IPS-20b (cell line): Measurements from ENCODE around the gene SEPTIN2.
"Not testable (repeated sequence)": the region's sequence is repeated elsewhere in the genome, so short reads cannot be mapped to it uniquely, and the experiment has no call there.

Experiments
- H3K27ac ChIP-seq: one replicate; pipeline ENCODE4 v1.5.1; 2013; ENCODE audit warnings: low read length
- H3K27me3 ChIP-seq: 2 replicates; pipeline ENCODE4 v1.6.1; 2013; ENCODE audit warnings: mild to moderate bottlenecking, low read length, inconsistent platforms; ENCODE audit not compliant: insufficient read depth
- H3K36me3 ChIP-seq: 2 replicates; pipeline ENCODE4 v1.6.1; 2013; ENCODE audit warnings: low read depth, mild to moderate bottlenecking, inconsistent platforms, low read length, moderate library complexity; ENCODE audit not compliant: insufficient read depth
- H3K4me1 ChIP-seq: 2 replicates; pipeline ENCODE4 v1.6.1; 2013; ENCODE audit warnings: mild to moderate bottlenecking, control low read depth, inconsistent platforms, low read length, moderate library complexity; ENCODE audit not compliant: insufficient read depth
- H3K4me3 ChIP-seq: 2 replicates; pipeline ENCODE4 v1.5.1; 2013; ENCODE audit warnings: mild to moderate bottlenecking, low read length, inconsistent platforms
- H3K9ac ChIP-seq: 2 replicates; pipeline ENCODE4 v1.6.1; 2013; ENCODE audit warnings: low read depth, mild to moderate bottlenecking, inconsistent platforms, low read length, moderate library complexity
- H3K9me3 ChIP-seq: 2 replicates; pipeline ENCODE4 v1.6.1; 2013; ENCODE audit warnings: mild to moderate bottlenecking, low read depth, low read length, inconsistent platforms; ENCODE audit not compliant: insufficient read depth

Gene SEPTIN2

DNA sequence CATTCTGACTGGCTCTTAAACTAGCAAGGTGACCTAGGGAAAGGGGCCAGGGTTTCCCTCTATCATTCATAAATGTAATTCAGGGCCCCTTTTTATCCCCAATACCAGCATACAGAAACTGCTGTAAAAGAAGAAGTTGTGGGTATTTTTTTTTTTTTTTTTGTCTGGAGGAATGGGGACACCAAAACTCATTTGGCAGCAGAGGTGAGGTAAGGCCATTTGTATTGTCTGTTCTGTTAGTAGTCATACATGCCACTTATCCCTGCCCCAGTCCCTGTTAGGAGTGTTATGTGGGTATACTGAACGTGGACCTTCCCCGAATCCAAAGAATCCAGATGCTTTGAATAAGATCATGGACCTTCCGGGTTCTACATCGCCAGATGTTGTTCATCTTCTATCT is 1.7 kb downstream of the SEPTIN2 start:
- Histone ChIP-seq H3K36me3 (peaks cover 14% of the 10 kb centered on the region), H3K27ac (no peak overlapping the region), H3K27me3 (no peaks in the 10 kb centered on the region), H3K4me3 (peak overlapping the region; percentile 94), H3K4me1 (peaks cover 32% of the 10 kb centered on the region), H3K9ac (peak overlapping the region; percentile 97), H3K9me3 (no peaks in the 10 kb centered on the region)

DNA sequence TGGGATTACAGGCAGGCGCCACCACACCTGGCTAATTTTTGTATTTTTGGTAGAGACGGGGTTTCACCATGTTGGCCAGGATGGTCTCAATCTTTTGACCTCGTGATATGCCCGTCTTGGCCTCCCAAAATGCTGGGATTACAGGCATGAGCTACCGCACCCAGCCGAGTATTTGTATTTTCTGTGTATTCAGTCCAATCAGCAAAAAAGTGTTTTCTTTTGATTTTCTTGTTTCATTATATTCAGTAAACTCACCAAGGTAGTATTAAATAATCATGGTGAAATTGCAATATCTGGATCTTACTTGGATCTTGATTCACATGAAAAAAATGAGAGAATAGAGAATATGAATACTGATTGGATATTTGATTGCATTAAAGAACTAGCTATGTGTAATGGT is 3.1 kb downstream of the SEPTIN2 start:
- H3K9me3 ChIP-seq, H3K27ac ChIP-seq, H3K9ac ChIP-seq, H3K27me3 ChIP-seq: not testable (repeated sequence)
- peaks cover 30% of the 10 kb centered on the region for H3K4me1 ChIP-seq
- peak overlapping the region; percentile 12; the same call in 1 of the 2 replicates for H3K4me3 ChIP-seq
- H3K36me3 ChIP-seq: peaks cover 17% of the 10 kb centered on the region

DNA sequence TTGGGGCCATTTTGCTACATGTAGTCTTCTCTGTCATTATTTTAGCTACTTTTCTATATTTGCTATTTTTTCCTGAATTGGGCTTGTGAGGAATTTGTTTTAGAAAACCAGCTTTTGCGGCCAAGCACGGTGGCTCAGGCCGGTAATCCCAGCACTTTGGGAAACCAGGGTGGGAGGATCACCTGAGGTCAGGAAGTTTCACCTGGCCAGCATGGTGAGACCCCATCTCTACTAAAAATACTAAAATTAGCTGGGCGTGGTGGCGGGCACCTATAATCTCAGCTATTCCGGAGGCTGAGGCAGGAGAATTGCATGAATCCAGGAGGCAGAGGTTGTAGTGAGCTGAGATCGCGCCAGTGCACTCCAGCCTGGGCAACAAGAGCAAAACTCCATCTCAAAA is 4.7 kb downstream of the SEPTIN2 start:
- Histone ChIP-seq H3K4me3 (no peak overlapping the region; the same call in 1 of the 2 replicates), H3K27ac (no peak overlapping the region), H3K27me3 (no peaks in the 10 kb centered on the region), H3K9ac (no peak overlapping the region; the same call in 1 of the 2 replicates), H3K36me3 (peaks cover 33% of the 10 kb centered on the region), H3K9me3 (no peaks in the 10 kb centered on the region), H3K4me1 (peaks cover 30% of the 10 kb centered on the region)

DNA sequence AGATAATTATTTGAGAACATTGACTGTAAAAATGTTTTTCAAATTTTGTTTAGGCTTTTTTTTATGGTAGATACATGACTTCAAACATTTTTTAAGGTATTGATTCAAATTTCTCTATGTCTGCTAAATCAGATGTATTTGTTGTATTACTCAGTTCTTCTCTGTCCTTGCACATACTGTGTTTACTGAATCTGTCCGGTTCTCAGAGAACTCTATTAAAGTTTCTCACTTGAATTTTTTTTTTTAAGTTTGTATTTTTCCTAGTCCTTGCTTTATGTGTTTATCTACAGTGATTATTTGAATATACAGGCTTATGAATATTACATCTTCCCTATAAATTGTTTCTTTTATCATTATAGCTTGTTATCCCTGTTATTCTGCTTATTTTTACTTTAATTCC is 5.3 kb downstream of the SEPTIN2 start:
- H3K4me3 ChIP-seq: no peak overlapping the region; the same call in 1 of the 2 replicates
- H3K27ac ChIP-seq: no peak overlapping the region
- H3K4me1 ChIP-seq: peaks cover 31% of the 10 kb centered on the region
- H3K36me3 ChIP-seq: peaks cover 39% of the 10 kb centered on the region
- H3K9me3 ChIP-seq: no peaks in the 10 kb centered on the region
- H3K9ac ChIP-seq: peak overlapping the region; percentile 19; the same call in 1 of the 2 replicates
- no peaks in the 10 kb centered on the region for H3K27me3 ChIP-seq

DNA sequence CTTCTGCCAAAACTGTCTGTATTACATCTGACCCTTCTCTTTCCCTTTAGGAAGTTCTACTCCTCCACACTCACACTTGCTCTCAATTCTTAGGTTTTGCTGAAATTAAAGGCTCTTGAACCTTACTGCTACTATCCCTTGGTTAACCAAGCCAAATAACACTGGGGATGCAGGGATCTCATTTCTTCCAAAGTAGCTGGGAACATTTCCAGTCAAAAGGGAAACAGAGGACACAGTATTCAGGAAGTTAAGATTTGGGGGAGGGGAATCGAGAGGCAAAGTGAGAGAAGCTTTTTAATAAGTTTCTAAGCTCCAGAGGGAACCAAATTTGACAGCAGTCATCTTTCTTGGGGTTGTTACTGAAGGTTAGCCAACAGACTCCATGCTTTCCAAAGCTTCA is 6.2 kb downstream of the SEPTIN2 start:
- peaks cover 31% of the 10 kb centered on the region for H3K4me1 ChIP-seq
- no peak overlapping the region for H3K4me3 ChIP-seq
- H3K27ac ChIP-seq: no peak overlapping the region
- no peaks in the 10 kb centered on the region for H3K9me3 ChIP-seq
- H3K27me3 ChIP-seq: no peaks in the 10 kb centered on the region
- peak overlapping the region; percentile 19; the same call in 1 of the 2 replicates for H3K9ac ChIP-seq
- H3K36me3 ChIP-seq: peaks cover 48% of the 10 kb centered on the region

DNA sequence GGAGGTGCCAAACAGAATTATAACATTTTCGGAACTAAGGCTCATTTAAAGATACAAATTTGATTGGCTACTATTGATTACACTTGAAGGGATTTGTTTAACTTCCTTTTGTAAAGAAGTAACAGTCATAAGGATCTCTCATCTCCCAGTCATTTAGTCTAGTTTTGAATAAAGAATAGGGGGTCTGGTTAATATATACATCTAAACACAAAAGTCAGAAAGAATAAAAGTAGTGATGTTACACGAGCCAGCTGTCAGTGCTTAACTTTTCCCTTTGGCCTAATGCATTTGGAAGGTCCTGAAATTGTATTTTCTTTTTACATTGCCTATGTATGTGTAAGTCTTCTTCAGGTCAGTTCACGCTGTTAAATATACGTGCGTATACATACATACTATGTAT is 8.1 kb downstream of the SEPTIN2 start:
- Histone ChIP-seq H3K4me3 (no peak overlapping the region), H3K9me3 (no peaks in the 10 kb centered on the region), H3K27me3 (no peaks in the 10 kb centered on the region), H3K27ac (no peak overlapping the region), H3K9ac (no peak overlapping the region), H3K36me3 (peaks cover 50% of the 10 kb centered on the region), H3K4me1 (peaks cover 17% of the 10 kb centered on the region)

DNA sequence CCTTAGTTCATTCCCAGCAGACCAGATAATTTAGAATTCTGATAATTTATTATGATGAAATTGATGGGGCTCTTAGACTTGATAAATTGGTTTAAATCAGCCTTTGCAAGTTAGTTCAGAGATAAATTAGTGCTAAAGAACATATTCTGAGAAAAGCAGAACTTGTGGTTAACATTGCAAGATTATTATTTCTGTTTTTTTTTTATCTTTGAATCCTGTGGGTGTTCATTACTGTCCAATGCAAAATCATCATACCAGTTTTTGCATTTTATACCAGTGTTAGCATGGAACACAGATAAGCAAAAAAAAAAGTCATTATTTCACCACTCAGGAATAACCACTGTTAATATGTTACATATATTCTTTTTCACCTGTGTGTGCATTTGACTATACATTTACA is 9.1 kb downstream of the SEPTIN2 start:
- H3K9me3 ChIP-seq: no peaks in the 10 kb centered on the region
- peaks cover 17% of the 10 kb centered on the region for H3K4me1 ChIP-seq
- H3K27me3 ChIP-seq: no peaks in the 10 kb centered on the region
- H3K4me3 ChIP-seq: no peak overlapping the region
- no peak overlapping the region for H3K9ac ChIP-seq
- no peak overlapping the region for H3K27ac ChIP-seq
- peaks cover 54% of the 10 kb centered on the region for H3K36me3 ChIP-seq

DNA sequence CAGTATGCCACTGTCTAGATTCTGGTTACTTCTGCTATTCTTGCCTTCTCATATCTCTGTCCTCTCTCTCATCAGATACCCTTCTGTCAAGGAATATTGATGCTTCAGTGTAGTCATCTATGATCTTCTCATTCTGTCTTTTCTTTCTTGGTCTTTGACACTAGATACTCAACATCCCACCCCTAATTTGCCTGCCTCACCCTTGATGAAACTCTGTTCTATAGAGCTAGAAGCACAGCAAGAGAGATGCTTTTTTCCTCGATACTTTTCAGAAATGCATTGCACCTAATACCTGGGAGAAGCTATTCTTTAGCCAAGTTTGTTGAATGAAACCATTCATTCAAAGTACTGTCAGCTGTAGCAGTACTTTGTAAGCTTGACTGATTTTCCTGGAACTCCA is 9.5 kb downstream of the SEPTIN2 start:
- Histone ChIP-seq H3K27me3 (no peaks in the 10 kb centered on the region), H3K9me3 (no peaks in the 10 kb centered on the region), H3K4me1 (peaks cover 17% of the 10 kb centered on the region), H3K27ac (no peak overlapping the region), H3K9ac (no peak overlapping the region), H3K4me3 (no peak overlapping the region), H3K36me3 (peaks cover 57% of the 10 kb centered on the region)

DNA sequence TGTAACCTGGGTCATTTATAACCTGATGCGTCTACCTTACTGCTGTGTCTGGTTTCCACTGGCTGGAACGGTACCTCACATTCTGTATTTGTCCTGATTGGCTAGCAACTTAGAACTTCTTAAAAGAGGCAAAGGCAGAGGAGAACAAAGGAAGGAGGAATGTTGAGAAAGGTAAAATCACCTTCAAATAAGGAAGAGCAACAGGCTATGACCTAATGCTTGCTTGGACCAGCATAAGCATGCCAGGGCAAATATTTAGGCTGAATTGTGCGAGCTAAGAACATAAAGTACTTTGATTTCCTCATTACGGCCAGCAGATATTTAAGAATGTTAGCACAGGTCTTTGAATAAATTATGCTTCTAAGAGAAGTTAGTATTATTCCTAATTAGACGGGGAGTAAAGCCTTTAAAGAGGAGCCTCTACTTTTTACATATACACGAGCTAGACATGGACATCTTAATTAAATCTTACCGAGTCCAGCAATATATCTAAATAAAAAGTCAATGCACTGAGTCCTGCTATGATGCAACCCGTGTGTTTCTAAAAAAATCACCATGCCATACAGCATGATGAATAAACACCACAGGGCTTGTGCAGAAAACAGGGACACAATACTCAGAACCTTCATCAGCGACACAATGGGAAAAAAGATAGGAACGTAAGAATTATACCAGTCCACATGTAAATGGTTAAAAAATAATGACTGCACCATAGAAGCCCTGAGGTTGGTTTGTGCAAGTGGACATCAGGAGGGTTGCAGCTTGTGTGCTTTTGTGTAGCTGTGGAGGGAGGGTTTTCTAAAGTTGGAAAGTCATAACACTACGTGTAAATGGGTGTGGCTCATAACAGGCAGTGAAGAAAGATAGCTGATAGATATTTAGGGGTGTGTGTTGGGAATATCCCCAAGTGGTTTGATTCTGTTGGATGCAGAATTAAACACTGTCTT is 14.2 kb downstream of the SEPTIN2 start:
- no peak overlapping the region for H3K4me3 ChIP-seq
- H3K9ac ChIP-seq: no peak overlapping the region
- peaks cover 4% of the 10 kb centered on the region; the same call in 1 of the 2 replicates for H3K4me1 ChIP-seq
- no peak overlapping the region for H3K27ac ChIP-seq
- H3K36me3 ChIP-seq: peaks cover 83% of the 10 kb centered on the region
- no peaks in the 10 kb centered on the region for H3K9me3 ChIP-seq
- no peaks in the 10 kb centered on the region for H3K27me3 ChIP-seq

DNA sequence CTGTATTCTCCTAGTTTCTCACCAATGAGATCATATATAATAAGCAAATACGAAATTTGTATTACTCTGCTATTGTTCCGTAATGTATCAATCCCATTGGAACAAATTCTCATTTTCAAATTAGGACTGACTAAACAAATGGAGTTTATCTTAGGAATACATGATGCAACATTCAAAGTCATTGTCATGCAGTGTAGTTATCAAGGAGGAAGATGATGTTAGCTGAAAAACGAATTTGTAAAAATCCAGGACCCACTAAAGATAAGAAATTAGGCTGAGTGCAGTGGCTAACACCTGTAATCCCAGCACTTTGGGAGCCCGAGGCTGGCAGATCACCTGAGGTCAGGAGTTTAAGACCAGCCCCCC is 14.9 kb downstream of the SEPTIN2 start:
- H3K9me3 ChIP-seq: no peaks in the 10 kb centered on the region
- H3K27ac ChIP-seq: no peak overlapping the region
- H3K36me3 ChIP-seq: peaks cover 83% of the 10 kb centered on the region
- no peak overlapping the region for H3K9ac ChIP-seq
- no peak overlapping the region for H3K4me3 ChIP-seq
- H3K27me3 ChIP-seq: no peaks in the 10 kb centered on the region
- no peaks in the 10 kb centered on the region; the same call in 1 of the 2 replicates for H3K4me1 ChIP-seq

DNA sequence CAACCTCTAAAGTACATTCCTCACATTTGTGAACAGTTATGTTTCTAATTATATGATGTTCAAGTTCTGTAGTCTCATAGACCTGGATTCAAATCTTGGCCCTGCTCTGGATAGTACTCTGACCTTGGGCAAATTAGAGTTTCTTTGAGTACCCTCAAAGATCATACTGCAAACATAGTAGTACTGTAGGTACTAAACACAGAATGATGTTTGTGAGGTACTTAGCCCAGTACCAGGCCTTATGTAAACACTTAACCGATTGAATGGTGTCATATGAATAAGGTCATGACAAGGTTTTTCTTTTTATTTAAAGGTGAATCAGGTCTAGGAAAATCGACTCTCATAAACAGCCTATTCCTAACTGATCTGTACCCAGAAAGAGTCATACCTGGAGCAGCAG is 19.1 kb downstream of the SEPTIN2 start:
- Histone ChIP-seq H3K36me3 (peaks cover 88% of the 10 kb centered on the region), H3K9ac (no peak overlapping the region), H3K4me1 (no peaks in the 10 kb centered on the region; the same call in 1 of the 2 replicates), H3K4me3 (no peak overlapping the region), H3K27ac (no peak overlapping the region), H3K9me3 (no peaks in the 10 kb centered on the region), H3K27me3 (no peaks in the 10 kb centered on the region)
